Keratinocyte (primary cell): Measurements from ENCODE around the gene NEDD8. TPM values are rescaled to one million over a fixed set of nuclear protein-coding genes. Genes with fewer than 3 reads are reported as not detected.
"Not testable (repeated sequence)": the region's sequence is repeated elsewhere in the genome, so short reads cannot be mapped to it uniquely, and the experiment has no call there.

Experiments used
- DNase-seq: peaks from one replicate; pipeline ENCODE4 v3.0.0-alpha.2; 2011; ENCODE audit warnings: low read depth, missing footprints, low spot score
- FAIRE-seq: peaks from 2 replicates; lab custom pipeline; 2011; peaks lifted over from hg19 to GRCh38; lab: Jason Lieb, UNC
- H2AFZ ChIP-seq: 2 replicates; pipeline ENCODE4 v1.6.0; 2012; ENCODE audit warnings: low read length, control low read depth, inconsistent platforms; ENCODE audit not compliant: control insufficient read depth
- H3K27ac ChIP-seq: 2 replicates; pipeline ENCODE4 v1.5.1; 2011; ENCODE audit warnings: low read length; ENCODE audit not compliant: control insufficient read depth, insufficient read depth
- H3K27me3 ChIP-seq: 3 replicates; pipeline ENCODE4 v1.6.0; 2011; ENCODE audit warnings: low read length; ENCODE audit not compliant: control insufficient read depth, insufficient read depth; ENCODE audit errors: extremely low read depth
- H3K36me3 ChIP-seq, 2 experiments: 2 replicates in 1 of 2; 3 replicates in 1 of 2; pipeline ENCODE4 v1.5.1; 2011; ENCODE audit warnings: low read length in 2 of 2, mild to moderate bottlenecking in 1 of 2; ENCODE audit not compliant: control insufficient read depth in 2 of 2, insufficient read depth in 2 of 2; ENCODE audit errors: extremely low read depth in 1 of 2
- H3K4me1 ChIP-seq: 3 replicates; pipeline ENCODE4 v1.5.1; 2011; ENCODE audit warnings: low read length; ENCODE audit not compliant: control insufficient read depth, insufficient read depth; ENCODE audit errors: extremely low read depth
- H3K4me2 ChIP-seq: 3 replicates; pipeline ENCODE4 v1.6.0; 2011; ENCODE audit warnings: low read depth, low read length; ENCODE audit not compliant: control insufficient read depth, insufficient read depth; ENCODE audit errors: extremely low read depth
- H3K4me3 ChIP-seq, 3 experiments: fragments of 200-600 bp in 1 of 3; sonication (generic) in 1 of 3; 2 replicates in 2 of 3; 3 replicates in 1 of 3; pipeline ENCODE4 v1.5.1; 2011 to 2016; ENCODE audit warnings: low read length in 3 of 3, mild to moderate bottlenecking in 3 of 3, control low read depth in 2 of 3, inconsistent platforms in 1 of 3, low read depth in 1 of 3, mixed read lengths in 1 of 3, mixed run types in 1 of 3, moderate library complexity in 1 of 3; ENCODE audit not compliant: control insufficient read depth in 2 of 3, insufficient read depth in 2 of 3; ENCODE audit errors: extremely low read depth in 1 of 3
- H3K79me2 ChIP-seq: 2 replicates; pipeline ENCODE4 v1.6.0; 2012; ENCODE audit warnings: low read length; ENCODE audit not compliant: control insufficient read depth, insufficient read depth
- H3K9ac ChIP-seq: 3 replicates; pipeline ENCODE4 v1.6.0; 2011; ENCODE audit warnings: low read length; ENCODE audit not compliant: control insufficient read depth, insufficient read depth; ENCODE audit errors: extremely low read depth
- H3K9me1 ChIP-seq: 3 replicates; pipeline ENCODE4 v1.6.0; 2011; ENCODE audit warnings: low read length; ENCODE audit not compliant: control insufficient read depth, insufficient read depth; ENCODE audit errors: extremely low read depth
- H3K9me3 ChIP-seq: 2 replicates; pipeline ENCODE4 v1.5.1; 2012; ENCODE audit warnings: low read depth, low read length; ENCODE audit not compliant: control insufficient read depth
- H4K20me1 ChIP-seq: 3 replicates; pipeline ENCODE4 v1.6.0; 2011; ENCODE audit warnings: low read length; ENCODE audit not compliant: control insufficient read depth, insufficient read depth; ENCODE audit errors: extremely low read depth
- EZH2 ChIP-seq: IDR thresholded peaks from one replicate; pipeline ENCODE4 v1.6.1; 2012; ENCODE audit warnings: inconsistent platforms, mild to moderate bottlenecking, low read length, moderate library complexity
- dilution Hi-C: fragments of 300-500 bp; cut with MboI; formaldehyde crosslinking; loops from one replicate; pipeline ENCODE4 v1.7.0; 2020; ENCODE audit warnings: low sequenced_read_pairs; ENCODE audit not compliant: extremely low pct_ligation_motif_present
- polyA plus RNA-seq, 5 experiments: library from polyadenylated mRNA; depleted of rRNA in 3 of 5; stranded (reverse) in 3 of 5; stranded (forward) in 1 of 5; unstranded in 1 of 5; fragments of >200 nt; gene quantifications; 1 replicate in 1 of 5; 2 replicates in 3 of 5; 3 replicates in 1 of 5; pipeline versions ENCODE4 v1.2.1 to v1.2.3, GENCODE V29; 2011 to 2012; ENCODE audit warnings: missing spikeins in 2 of 5, low read depth in 1 of 5, low replicate concordance in 1 of 5
- TF ChIP-seq, protein P1 (sequence below), 3 experiments: IDR thresholded peaks in 1 of 3; conservative IDR thresholded peaks in 1 of 3; optimal IDR thresholded peaks in 1 of 3; 2 replicates in 2 of 3; 3 replicates in 1 of 3; pipeline versions ENCODE3 to v1.5.1; 2011; ENCODE audit warnings: low read length in 3 of 3, mild to moderate bottlenecking in 3 of 3, moderate library complexity in 2 of 3, control low read depth in 1 of 3, inconsistent platforms in 1 of 3; ENCODE audit not compliant: insufficient read depth in 2 of 3; ENCODE audit errors: extremely low read depth in 1 of 3

The NEDD8 gene
- polyA plus RNA-seq, 1 donor (not counting 4 experiments of a cell fraction or from before 2014, with no cell fraction given) = 509 TPM

DNA sequence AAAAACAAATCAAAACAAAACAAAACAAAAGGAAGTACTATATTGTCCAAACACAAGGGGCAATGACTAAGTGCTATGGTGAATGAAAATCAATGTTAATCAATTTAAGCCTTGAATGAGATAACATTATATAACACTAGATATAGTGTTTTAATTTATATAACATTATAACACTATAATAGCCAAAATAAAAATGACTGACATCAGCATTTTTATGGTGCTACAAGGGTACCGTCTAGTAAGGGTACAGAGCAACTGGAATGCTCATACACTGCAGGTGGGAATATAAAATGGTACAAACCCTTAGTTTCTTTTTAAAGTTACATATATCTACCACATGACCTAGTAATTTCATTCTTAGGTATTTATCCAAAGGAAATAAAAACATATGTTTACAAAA, 5.7 kb downstream of the NEDD8 start:
- no peak for FAIRE-seq
- no peak overlapping the region for H3K27ac ChIP-seq
- dilution Hi-C loops = no loop called here

DNA sequence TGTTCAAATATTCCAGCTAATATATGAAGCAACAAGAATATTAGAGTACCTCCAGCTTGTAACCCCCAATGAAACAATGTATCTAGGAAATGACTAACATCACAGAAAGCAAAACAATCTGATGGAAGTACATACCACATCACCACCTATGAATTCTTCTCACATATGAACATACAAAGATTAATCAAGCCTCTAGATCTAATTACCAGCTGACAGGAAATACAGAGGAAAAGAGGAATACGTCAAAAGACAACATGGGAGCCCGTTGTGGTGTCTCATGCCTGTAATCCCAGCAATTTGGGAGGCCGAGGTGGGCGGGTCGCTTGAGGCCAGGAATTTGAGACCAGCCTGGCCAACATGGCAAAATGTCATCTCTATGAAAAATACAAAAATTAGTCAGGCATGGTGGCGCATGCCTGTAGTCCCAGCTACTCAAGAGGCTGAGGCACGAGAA, 7.5 kb downstream of the NEDD8 start:
- Histone ChIP-seq H3K36me3 (peaks cover 2 to 5% of the 10 kb centered on the region in 2 experiments), H3K4me3 (no peak overlapping the region), H3K4me2 (peak overlapping the region; percentile 51), H3K79me2 (peaks cover 80% of the 10 kb centered on the region), H4K20me1 (no peaks in the 10 kb centered on the region), H3K27me3 (no peaks in the 10 kb centered on the region), H3K9me3 (no peaks in the 10 kb centered on the region), H2AFZ (no peak overlapping the region), H3K27ac (peak overlapping the region; percentile 60), H3K9ac (no peak overlapping the region), H3K4me1 (peaks cover 21% of the 10 kb centered on the region), H3K9me1 (no peaks in the 10 kb centered on the region)
- TF ChIP-seq, protein P1, sequence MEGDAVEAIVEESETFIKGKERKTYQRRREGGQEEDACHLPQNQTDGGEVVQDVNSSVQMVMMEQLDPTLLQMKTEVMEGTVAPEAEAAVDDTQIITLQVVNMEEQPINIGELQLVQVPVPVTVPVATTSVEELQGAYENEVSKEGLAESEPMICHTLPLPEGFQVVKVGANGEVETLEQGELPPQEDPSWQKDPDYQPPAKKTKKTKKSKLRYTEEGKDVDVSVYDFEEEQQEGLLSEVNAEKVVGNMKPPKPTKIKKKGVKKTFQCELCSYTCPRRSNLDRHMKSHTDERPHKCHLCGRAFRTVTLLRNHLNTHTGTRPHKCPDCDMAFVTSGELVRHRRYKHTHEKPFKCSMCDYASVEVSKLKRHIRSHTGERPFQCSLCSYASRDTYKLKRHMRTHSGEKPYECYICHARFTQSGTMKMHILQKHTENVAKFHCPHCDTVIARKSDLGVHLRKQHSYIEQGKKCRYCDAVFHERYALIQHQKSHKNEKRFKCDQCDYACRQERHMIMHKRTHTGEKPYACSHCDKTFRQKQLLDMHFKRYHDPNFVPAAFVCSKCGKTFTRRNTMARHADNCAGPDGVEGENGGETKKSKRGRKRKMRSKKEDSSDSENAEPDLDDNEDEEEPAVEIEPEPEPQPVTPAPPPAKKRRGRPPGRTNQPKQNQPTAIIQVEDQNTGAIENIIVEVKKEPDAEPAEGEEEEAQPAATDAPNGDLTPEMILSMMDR (optimal IDR thresholded peaks at IDR 0.05 in 1 of 3, IDR thresholded peaks at IDR 0.05 in 1 of 3, conservative IDR thresholded peaks at IDR 0.05 in 1 of 3; ENCODE audit: extremely low read depth in 1 of 3, insufficient read depth in 2 of 3, low read length in 3 of 3) = no peak
- no peak for TF ChIP-seq EZH2
- FAIRE-seq = peak; percentile 66
- DNase-seq = no peak
- dilution Hi-C loops = no loop called here

More for the DNA sequence above, 5.7 kb downstream of the NEDD8 start:
- H3K79me2 ChIP-seq = peaks cover 79% of the 10 kb centered on the region
- no peaks in the 10 kb centered on the region for H3K27me3 ChIP-seq
- H3K4me1 ChIP-seq = peaks cover 22% of the 10 kb centered on the region
- no peak for DNase-seq
- no peak overlapping the region for H3K9ac ChIP-seq
- no peaks in the 10 kb centered on the region for H4K20me1 ChIP-seq
- no peak overlapping the region for H3K4me3 ChIP-seq
- peaks cover 2 to 5% of the 10 kb centered on the region in 2 experiments for H3K36me3 ChIP-seq
- H2AFZ ChIP-seq = no peak overlapping the region
- H3K9me1 ChIP-seq = no peaks in the 10 kb centered on the region
- TF ChIP-seq EZH2 = no peak
- TF ChIP-seq, protein P1 (optimal IDR thresholded peaks at IDR 0.05 in 1 of 3, IDR thresholded peaks at IDR 0.05 in 1 of 3, conservative IDR thresholded peaks at IDR 0.05 in 1 of 3; ENCODE audit: extremely low read depth in 1 of 3, insufficient read depth in 2 of 3, low read length in 3 of 3) = no peak
- no peaks in the 10 kb centered on the region for H3K9me3 ChIP-seq
- no peak overlapping the region for H3K4me2 ChIP-seq

DNA sequence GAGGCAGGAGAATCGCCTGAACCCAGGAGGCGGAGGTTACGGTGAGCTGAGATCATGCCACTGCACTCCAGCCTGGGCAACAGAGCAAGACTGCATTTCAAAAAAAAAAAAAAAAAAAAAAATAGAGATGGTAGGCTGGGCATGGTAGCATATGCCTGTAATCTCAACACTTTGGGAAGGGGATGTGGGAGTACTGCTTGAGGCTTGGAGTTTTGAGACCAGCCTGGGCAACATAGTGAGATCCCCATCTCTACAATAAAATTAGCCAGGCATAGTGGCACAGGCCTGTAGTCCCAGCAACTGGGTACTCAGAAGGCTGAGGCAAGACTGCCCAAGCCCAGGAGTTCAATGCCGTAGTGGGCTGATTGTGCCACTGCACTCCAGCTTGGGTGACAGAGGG, 9.2 kb downstream of the NEDD8 start:
- H3K4me2 ChIP-seq, H2AFZ ChIP-seq, H3K27me3 ChIP-seq, H3K9me1 ChIP-seq, DNase-seq, H4K20me1 ChIP-seq, H3K4me3 ChIP-seq, FAIRE-seq, H3K36me3 ChIP-seq, dilution Hi-C loops, H3K27ac ChIP-seq, H3K9me3 ChIP-seq, H3K9ac ChIP-seq: not testable (repeated sequence)
- Histone ChIP-seq H3K79me2 (peaks cover 75% of the 10 kb centered on the region), H3K4me1 (peaks cover 18% of the 10 kb centered on the region)
